H1 (cell line): ENCODE measurements around the gene SLC35F1. TPM values are rescaled to one million over a fixed set of nuclear protein-coding genes. Genes with fewer than 3 reads are reported as not detected.

Source experiments
- CTCF ChIA-PET: fragments of 300-600 bp; sonication (Branson Sonifier 250); formaldehyde crosslinking; loops from one replicate; lab custom pipeline; 2021; ENCODE audit not compliant: partially characterized antibody; lab: Charles Lee
- POLR2A ChIA-PET: fragments of 300-600 bp; sonication (Branson Sonifier 250); formaldehyde crosslinking; loops from one replicate; lab custom pipeline; 2021; ENCODE audit warnings: inconsistent platforms; ENCODE audit not compliant: partially characterized antibody; lab: Charles Lee
- DNase-seq, 2 experiments: peaks; one replicate each; pipeline versions ENCODE4 v3.0.0 to v3.0.0-alpha.2; 2010 to 2022; ENCODE audit warnings: low spot score in 2 of 2, low read depth in 1 of 2, mixed read lengths in 1 of 2
- FAIRE-seq: peaks from 2 replicates; lab custom pipeline; 2011; peaks lifted over from hg19 to GRCh38; lab: Jason Lieb, UNC
- H2AFZ ChIP-seq: 2 replicates; pipeline ENCODE4 v1.8.1; 2012; ENCODE audit warnings: low read length, inconsistent platforms
- H2AK5ac ChIP-seq: 2 replicates; pipeline ENCODE4 v1.6.1; 2013; ENCODE audit warnings: low read depth, low read length
- H2BK120ac ChIP-seq: replicated peaks from 2 replicates; pipeline ENCODE3; 2013; ENCODE audit warnings: low read depth, low read length, inconsistent platforms
- H2BK12ac ChIP-seq: 2 replicates; pipeline ENCODE4 v1.6.1; 2013; ENCODE audit warnings: low read depth, low read length
- H2BK15ac ChIP-seq: 2 replicates; pipeline ENCODE4 v1.6.1; 2013; ENCODE audit warnings: low read length
- H2BK20ac ChIP-seq: 2 replicates; pipeline ENCODE4 v1.6.1; 2013; ENCODE audit warnings: low read length
- H2BK5ac ChIP-seq: 2 replicates; pipeline ENCODE4 v1.6.1; 2013; ENCODE audit warnings: low read depth, low read length
- H3K14ac ChIP-seq: 2 replicates; pipeline ENCODE4 v1.6.1; 2013; ENCODE audit warnings: inconsistent platforms; ENCODE audit not compliant: insufficient read length
- H3K18ac ChIP-seq: 2 replicates; pipeline ENCODE4 v1.6.1; 2013; ENCODE audit warnings: low read length; ENCODE audit errors: extremely low read depth
- H3K23ac ChIP-seq: 2 replicates; pipeline ENCODE4 v1.6.1; 2013; ENCODE audit warnings: inconsistent platforms; ENCODE audit not compliant: insufficient read length
- H3K23me2 ChIP-seq: 2 replicates; pipeline ENCODE4 v1.6.1; 2013; ENCODE audit warnings: low read depth, low read length
- H3K27ac ChIP-seq: 2 replicates; pipeline ENCODE4 v1.6.1; 2011; ENCODE audit warnings: low read depth, low read length, inconsistent platforms
- H3K27me3 ChIP-seq, 4 experiments: replicated peaks in 1 of 4; 1 replicate in 1 of 4; 2 replicates in 3 of 4; pipeline versions ENCODE4 v1.6.1 to v1.8.1; 2011 to 2013; ENCODE audit warnings: low read length in 3 of 4, mild to moderate bottlenecking in 3 of 4, inconsistent platforms in 2 of 4, mixed read lengths in 2 of 4, moderate library complexity in 1 of 4; ENCODE audit not compliant: control insufficient read depth in 3 of 4, insufficient read depth in 3 of 4; ENCODE audit errors: extremely low read depth in 1 of 4
- H3K36me3 ChIP-seq, 4 experiments: 2 replicates each; pipeline versions ENCODE4 v1.6.1 to v1.8.1; 2011 to 2013; ENCODE audit warnings: mild to moderate bottlenecking in 4 of 4, low read length in 3 of 4, moderate library complexity in 2 of 4, control low read depth in 1 of 4, inconsistent platforms in 1 of 4; ENCODE audit not compliant: insufficient read depth in 4 of 4, control insufficient read depth in 2 of 4
- H3K4ac ChIP-seq: replicated peaks from 2 replicates; pipeline ENCODE3; 2013; ENCODE audit warnings: low read length, low read depth, mixed read lengths, inconsistent platforms; ENCODE audit not compliant: insufficient read length
- H3K4me1 ChIP-seq, 4 experiments: replicated peaks in 1 of 4; 1 replicate in 1 of 4; 2 replicates in 3 of 4; pipeline versions ENCODE4 v1.6.1 to v1.8.1; 2011 to 2013; ENCODE audit warnings: low read length in 3 of 4, inconsistent platforms in 2 of 4, mixed read lengths in 1 of 4; ENCODE audit not compliant: insufficient read depth in 4 of 4, control insufficient read depth in 3 of 4
- H3K4me2 ChIP-seq, 2 experiments: 2 replicates each; pipeline versions ENCODE4 v1.6.1 to v1.8.1; 2011 to 2013; ENCODE audit warnings: low read depth in 2 of 2, low read length in 2 of 2, control low read depth in 1 of 2, inconsistent platforms in 1 of 2, mild to moderate bottlenecking in 1 of 2; ENCODE audit not compliant: insufficient read depth in 1 of 2
- H3K4me3 ChIP-seq, 4 experiments: fragments of 200-600, 300-600 bp in 1 of 4; sonication (generic), shearing (Covaris generic), sonication (Bioruptor Twin) in 1 of 4; 2 replicates each; pipeline versions ENCODE4 v1.5.1 to v1.8.1; 2011 to 2016; ENCODE audit warnings: low read length in 4 of 4, low read depth in 3 of 4, control low read depth in 2 of 4, inconsistent platforms in 2 of 4, mild to moderate bottlenecking in 2 of 4, mixed read lengths in 1 of 4, moderate library complexity in 1 of 4; ENCODE audit not compliant: insufficient read depth in 2 of 4; ENCODE audit errors: extremely low read depth in 1 of 4
- H3K56ac ChIP-seq: replicated peaks from 2 replicates; pipeline ENCODE3; 2013; ENCODE audit warnings: low read depth, mild to moderate bottlenecking, mixed read lengths, low read length, inconsistent platforms; ENCODE audit not compliant: insufficient read length
- H3K79me1 ChIP-seq: 2 replicates; pipeline ENCODE4 v1.6.1; 2013; ENCODE audit warnings: low read depth, low read length, control low read depth
- H3K79me2 ChIP-seq, 2 experiments: 2 replicates each; pipeline versions ENCODE4 v1.6.1 to v1.8.1; 2012 to 2013; ENCODE audit warnings: low read length in 2 of 2, mild to moderate bottlenecking in 2 of 2, inconsistent platforms in 1 of 2; ENCODE audit not compliant: insufficient read depth in 2 of 2, control insufficient read depth in 1 of 2
- H3K9ac ChIP-seq, 4 experiments: replicated peaks in 1 of 4; 1 replicate in 1 of 4; 2 replicates in 3 of 4; pipeline versions ENCODE4 v1.6.1 to v1.8.1; 2011 to 2013; ENCODE audit warnings: low read depth in 3 of 4, low read length in 3 of 4, control low read depth in 2 of 4, mild to moderate bottlenecking in 2 of 4, moderate library complexity in 2 of 4, inconsistent platforms in 1 of 4; ENCODE audit errors: extremely low read depth in 1 of 4
- H3K9me3 ChIP-seq, 2 experiments: 2 replicates each; pipeline versions ENCODE4 v1.6.1 to v1.8.1; 2012 to 2013; ENCODE audit warnings: mild to moderate bottlenecking in 2 of 2, moderate library complexity in 2 of 2, control low read depth in 1 of 2, inconsistent platforms in 1 of 2, low read depth in 1 of 2, low read length in 1 of 2, mixed read lengths in 1 of 2; ENCODE audit not compliant: insufficient read depth in 2 of 2
- H4K20me1 ChIP-seq, 2 experiments: replicated peaks in 1 of 2; 2 replicates each; pipeline versions ENCODE3 to v1.8.1; 2011 to 2013; ENCODE audit warnings: inconsistent platforms in 2 of 2, low read length in 2 of 2, mild to moderate bottlenecking in 1 of 2; ENCODE audit not compliant: insufficient read depth in 2 of 2, control insufficient read depth in 1 of 2
- H4K5ac ChIP-seq: 2 replicates; pipeline ENCODE4 v1.6.1; 2013; ENCODE audit warnings: low read length, low read depth, mixed read lengths, inconsistent platforms; ENCODE audit not compliant: insufficient read length
- H4K8ac ChIP-seq: 2 replicates; pipeline ENCODE4 v1.8.0; 2013; ENCODE audit warnings: mild to moderate bottlenecking, moderate library complexity, low read length, inconsistent platforms; ENCODE audit not compliant: insufficient read depth; ENCODE audit errors: extremely low read depth
- H4K91ac ChIP-seq: replicated peaks from 2 replicates; pipeline ENCODE3; 2013; ENCODE audit warnings: low read length, mixed read lengths, inconsistent platforms; ENCODE audit not compliant: insufficient read length
- ATF3 ChIP-seq: IDR thresholded peaks from 2 replicates; pipeline ENCODE4 v1.6.1; 2011; ENCODE audit warnings: low read depth, mild to moderate bottlenecking, low read length; ENCODE audit not compliant: insufficient read depth
- EGR1 ChIP-seq: IDR thresholded peaks from 2 replicates; pipeline ENCODE4 v1.6.1; 2011; ENCODE audit warnings: low read depth, low read length, borderline replicate concordance
- KDM1A ChIP-seq: fragments of 200-600, 300-600 bp; sonication (generic); IDR thresholded peaks from 2 replicates; pipeline ENCODE4 v1.7.1; 2016; ENCODE audit warnings: mild to moderate bottlenecking, low read length, borderline replicate concordance
- KDM5A ChIP-seq: fragments of 200-600 bp; IDR thresholded peaks from 2 replicates; pipeline ENCODE4 v1.7.1; 2012; ENCODE audit warnings: mild to moderate bottlenecking, low read length, inconsistent platforms, mixed read lengths
- POLR2A ChIP-seq, 2 experiments: IDR thresholded peaks; 1 replicate in 1 of 2; 2 replicates in 1 of 2; pipeline ENCODE4 v1.6.1; 2011; ENCODE audit warnings: low read depth in 2 of 2, low read length in 2 of 2, mild to moderate bottlenecking in 2 of 2; ENCODE audit errors: control extremely low read depth in 1 of 2
- SIN3A ChIP-seq, 2 experiments: IDR thresholded peaks in 1 of 2; conservative IDR thresholded peaks in 1 of 2; 2 replicates each; pipeline ENCODE4 v1.6.1; 2011 to 2012; ENCODE audit warnings: low read length in 2 of 2, improper control_type of control experiment in 1 of 2, low read depth in 1 of 2, mild to moderate bottlenecking in 1 of 2
- SIRT6 ChIP-seq: IDR thresholded peaks from one replicate; pipeline ENCODE4 v1.7.1; 2012; ENCODE audit warnings: low read length, inconsistent platforms
- ZNF274 ChIP-seq: IDR thresholded peaks from 2 replicates; pipeline ENCODE4 v1.7.0; 2012; ENCODE audit warnings: low read length, borderline replicate concordance; ENCODE audit errors: extremely low read depth
- WGBS, 2 experiments: shearing (Covaris generic) in 1 of 2; methylation state at CpG; one replicate each; pipeline versions ENCODE4 v1.1.6 to v1.1.7; 2013 to 2015; ENCODE audit warnings: low lambda C conversion rate in 2 of 2, mixed read lengths in 2 of 2, inconsistent platforms in 1 of 2, low coverage in 1 of 2, missing lambda C conversion rate in 1 of 2; ENCODE audit not compliant: insufficient replicate concordance in 2 of 2, insufficient coverage in 1 of 2, insufficient read length in 1 of 2; ENCODE audit errors: extremely low coverage in 1 of 2, missing lambda C conversion rate in 1 of 2; 5-methylcytosine and 5-hydroxymethylcytosine counted together
- polyA plus RNA-seq, 7 experiments: library from polyadenylated mRNA; depleted of rRNA in 3 of 7; stranded (reverse) in 5 of 7; unstranded in 2 of 7; fragments of >200 nt in 5 of 7; fragments of 200-250 nt in 2 of 7; gene quantifications; 1 replicate in 5 of 7; 2 replicates in 1 of 7; 4 replicates in 1 of 7; pipeline versions ENCODE4 v1.2.1 to v1.2.3, GENCODE V29; 2011 to 2013; ENCODE audit warnings: missing spikeins in 2 of 7, mixed read lengths in 2 of 7
- total RNA-seq: library from RNA; stranded (reverse); fragmentation: NEBNext Ultra II Directional; extraction: Animal tissue kit (Norgen Biotek cat#: 25700); gene quantifications from 2 replicates; pipeline ENCODE4 v1.2.1, GENCODE V29; 2021

The SLC35F1 gene
- total and polyA plus RNA-seq, 2 of the 8 experiments (the other 6 are each of a cell fraction or from before 2014, with no cell fraction given), result 7.0 to 10.0 TPM

GRCh38 chr6:118354641-118355040 is 447.6 kb downstream of the SLC35F1 start:
- no peak overlapping the region for H2AK5ac ChIP-seq
- H3K9ac ChIP-seq, result no peak overlapping the region
- ChIA-PET CTCF (no interaction called here), POLR2A (no interaction called here)
- H3K18ac ChIP-seq, result no peak overlapping the region
- H3K4ac ChIP-seq, result no peak overlapping the region
- no peak overlapping the region for H3K27ac ChIP-seq
- H2BK15ac ChIP-seq, result no peak overlapping the region
- no peak overlapping the region for H2BK20ac ChIP-seq
- H2BK5ac ChIP-seq, result no peak overlapping the region
- H3K79me2 ChIP-seq, result no peaks in the 10 kb centered on the region
- no peaks in the 10 kb centered on the region for H3K79me1 ChIP-seq
- H3K9me3 ChIP-seq, result peaks cover 0 to 4% of the 10 kb centered on the region in 2 experiments; a peak in 1 of 4 replicates
- no peak overlapping the region for H4K5ac ChIP-seq
- FAIRE-seq (no peak), DNase-seq (no peak)
- H3K4me2 ChIP-seq, result no peak overlapping the region
- no peak overlapping the region for H2AFZ ChIP-seq
- no peak overlapping the region for H3K56ac ChIP-seq
- H3K27me3 ChIP-seq, result no peaks in the 10 kb centered on the region
- WGBS, 2 experiments, result 90% methylated on average over 2 of the region's 2 CpGs; no CpG with 5 or more reads in 1 of the 2 experiments
- H3K14ac ChIP-seq, result no peak overlapping the region
- no peak overlapping the region for H3K23ac ChIP-seq
- no peaks in the 10 kb centered on the region for H3K23me2 ChIP-seq
- no peak overlapping the region for H2BK12ac ChIP-seq
- no peak overlapping the region for H4K91ac ChIP-seq
- H3K4me3 ChIP-seq, result no peak overlapping the region
- no peaks in the 10 kb centered on the region for H4K20me1 ChIP-seq
- TF ChIP-seq KDM1A (no peak), ATF3 (no peak), SIRT6 (no peak), ZNF274 (no peak), POLR2A (IDR thresholded peaks at IDR 0.05; ENCODE audit: control extremely low read depth in 1 of 2, low read depth in 2 of 2, low read length in 2 of 2) (no peak), KDM5A (no peak), SIN3A (conservative IDR thresholded peaks at IDR 0.05 in 1 of 2, IDR thresholded peaks at IDR 0.05 in 1 of 2; ENCODE audit: low read depth in 1 of 2, low read length in 2 of 2) (no peak), EGR1 (no peak)
- no peak overlapping the region for H2BK120ac ChIP-seq
- no peak overlapping the region for H4K8ac ChIP-seq
- no peaks in the 10 kb centered on the region for H3K36me3 ChIP-seq
- H3K4me1 ChIP-seq, result no peaks in the 10 kb centered on the region
